Stimulated activated naive CD8-positive, alpha-beta T cell treated with anti-CD3 and anti-CD28 coated beads, Interleukin-15, amount 100 ng/mL, for 72 hours (primary cell): Measurements from ENCODE around the gene RIC3.
"Not testable (repeated sequence)": the region's sequence is repeated elsewhere in the genome, so short reads cannot be mapped to it uniquely, and the experiment has no call there.

Source experiments
- ATAC-seq: fragments of 150-1000 bp; cut with Tn5 transposase; 2 replicates; pipeline ENCODE4 v1.10.0; 2021; ENCODE audit warnings: mild to moderate bottlenecking, moderate library complexity
- DNase-seq, 2 donors: peaks; one replicate each; pipeline ENCODE4 v3.0.0; 2021 to 2022
- H3K27ac Mint-ChIP-seq, 2 donors: one replicate each; pipeline ENCODE4 v1.8.0; 2022; ENCODE audit warnings: mild to moderate bottlenecking in 2 of 2, mixed read lengths in 2 of 2, moderate library complexity in 2 of 2
- H3K27me3 Mint-ChIP-seq: one replicate; pipeline ENCODE4 v1.8.0; 2022; ENCODE audit warnings: mixed read lengths
- H3K4me1 Mint-ChIP-seq: one replicate; pipeline ENCODE4 v1.8.0; 2022; ENCODE audit warnings: mild to moderate bottlenecking, mixed read lengths
- H3K4me3 Mint-ChIP-seq, 2 donors: one replicate each; pipeline ENCODE4 v1.8.0; 2022; ENCODE audit warnings: mild to moderate bottlenecking in 2 of 2, mixed read lengths in 2 of 2, moderate library complexity in 1 of 2
- H3K9me3 Mint-ChIP-seq, 2 donors: one replicate each; pipeline ENCODE4 v1.8.0; 2022; ENCODE audit warnings: mixed read lengths in 2 of 2

Gene RIC3

GRCh38 chr11:8201644-8202365, 33.0 kb upstream of the RIC3 start:
- Mint-ChIP-seq H3K4me3 (no peak overlapping the region), H3K27ac (no peak overlapping the region), H3K9me3 (no peaks in the 10 kb centered on the region), H3K27me3 (peaks cover 57% of the 10 kb centered on the region), H3K4me1 (peaks cover 2% of the 10 kb centered on the region)
- DNase-seq (no peak), ATAC-seq (peak; percentile 48)

DNA sequence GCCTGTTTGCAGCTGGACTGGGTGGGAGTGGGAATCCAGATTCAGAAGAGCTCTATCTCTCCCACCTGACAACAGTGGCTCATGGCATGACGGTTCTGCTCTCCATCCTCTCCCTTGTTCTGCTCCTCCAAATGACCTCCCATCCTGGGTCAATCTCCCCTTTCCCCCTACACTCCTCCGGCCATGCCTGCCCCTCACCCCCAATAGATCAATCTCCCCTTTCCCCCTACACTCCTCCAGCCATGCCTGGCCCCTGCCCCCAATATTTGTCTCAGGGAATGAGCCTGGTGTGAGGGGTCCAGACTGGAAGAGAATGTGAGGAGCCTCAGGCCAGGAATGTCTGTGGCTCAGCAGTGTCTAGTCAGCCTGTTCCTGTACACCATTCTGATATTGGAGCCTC, 30.9 kb upstream of the RIC3 start:
- Mint-ChIP-seq H3K4me3 (no peak overlapping the region), H3K9me3 (no peaks in the 10 kb centered on the region), H3K4me1 (no peaks in the 10 kb centered on the region), H3K27me3 (peaks cover 45% of the 10 kb centered on the region), H3K27ac (no peak overlapping the region)
- ATAC-seq = no peak
- no peak for DNase-seq

GRCh38 chr11:8196749-8197148, 27.9 kb upstream of the RIC3 start:
- Mint-ChIP-seq H3K27ac (no peak overlapping the region), H3K4me3 (no peak overlapping the region), H3K27me3 (peaks cover 48% of the 10 kb centered on the region), H3K4me1 (no peaks in the 10 kb centered on the region), H3K9me3 (no peaks in the 10 kb centered on the region)
- ATAC-seq (no peak), DNase-seq (no peak)

DNA sequence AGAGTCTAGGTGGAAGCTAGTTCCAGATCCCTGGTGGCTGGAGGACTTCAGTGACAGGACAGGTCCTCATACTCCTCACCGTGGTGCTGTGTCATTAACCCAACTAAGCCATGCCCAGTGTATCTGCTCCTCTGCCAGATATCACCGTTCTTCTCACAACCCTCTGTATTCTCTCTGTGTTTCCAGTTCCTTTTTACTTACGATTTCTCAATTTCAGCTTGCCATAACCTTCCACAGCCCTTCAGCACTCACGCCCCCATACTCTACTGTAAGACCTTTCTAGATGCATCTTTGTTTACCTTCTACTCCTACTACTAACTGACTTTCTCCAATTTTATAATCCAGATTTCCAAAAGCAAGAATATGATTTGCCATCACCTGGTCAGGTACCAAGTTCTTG, 26.1 kb upstream of the RIC3 start:
- Mint-ChIP-seq H3K4me3 (no peak overlapping the region), H3K27me3 (peaks cover 47% of the 10 kb centered on the region), H3K27ac (no peak overlapping the region), H3K4me1 (no peaks in the 10 kb centered on the region), H3K9me3 (no peaks in the 10 kb centered on the region)
- DNase-seq (no peak), ATAC-seq (no peak)

GRCh38 chr11:8192896-8193209, 24.0 kb upstream of the RIC3 start:
- ATAC-seq = peak; percentile 58

DNA sequence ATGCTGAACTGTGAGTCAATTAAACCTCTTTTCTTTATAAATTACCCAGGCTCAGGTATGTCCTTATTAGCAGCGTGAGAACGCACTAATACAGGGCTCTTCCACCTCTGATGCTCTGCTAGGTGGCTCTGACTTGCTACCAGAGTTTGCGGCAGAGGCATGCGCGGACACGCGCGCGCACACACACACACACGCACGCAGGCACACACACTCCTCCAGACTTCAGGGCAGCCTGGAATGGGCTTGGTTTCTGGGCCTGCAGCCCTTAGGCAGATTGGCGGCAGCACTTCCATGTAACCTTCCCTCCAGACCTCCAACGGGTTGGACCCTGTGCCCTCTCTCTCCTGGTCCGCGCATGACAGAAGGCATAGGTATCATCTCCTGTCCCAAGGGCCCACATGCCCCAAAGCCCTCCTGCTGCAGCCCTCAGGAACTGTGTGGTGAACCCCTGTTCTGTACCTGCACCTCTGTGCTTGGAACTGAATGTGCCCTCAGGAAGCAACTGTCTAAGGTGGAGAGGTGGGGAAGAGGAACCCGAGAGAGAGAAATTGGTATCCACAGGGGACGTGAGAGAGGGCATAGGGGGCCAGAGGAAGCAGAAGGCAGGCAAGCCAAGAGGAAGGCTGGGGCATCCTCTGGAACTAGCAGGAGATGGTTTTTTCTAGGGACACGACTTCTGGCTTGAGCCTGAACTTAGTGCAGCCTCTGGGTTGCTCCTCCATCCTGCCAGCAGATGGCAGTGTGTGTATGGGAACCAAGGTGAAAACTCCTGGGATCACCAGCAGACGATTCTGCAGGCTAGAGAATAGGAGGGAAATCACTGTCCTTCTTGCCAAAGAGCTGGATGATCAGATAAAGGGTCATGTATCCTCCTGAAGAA, 23.4 kb upstream of the RIC3 start:
- ATAC-seq (peak; percentile 71), DNase-seq (peak; percentile 32 to 35)
- no peaks in the 10 kb centered on the region for H3K9me3 Mint-ChIP-seq
- H3K4me1 Mint-ChIP-seq = no peaks in the 10 kb centered on the region
- H3K4me3 Mint-ChIP-seq = no peak overlapping the region
- peaks cover 32% of the 10 kb centered on the region for H3K27me3 Mint-ChIP-seq
- H3K27ac Mint-ChIP-seq = peak overlapping the region in 1 of 2 donors; percentile 57

More at GRCh38 chr11:8192896-8193209, 24.0 kb upstream of the RIC3 start:
- H3K4me1 Mint-ChIP-seq = no peaks in the 10 kb centered on the region
- H3K4me3 Mint-ChIP-seq = no peak overlapping the region
- no peaks in the 10 kb centered on the region for H3K9me3 Mint-ChIP-seq
- no peak overlapping the region for H3K27ac Mint-ChIP-seq
- peaks cover 36% of the 10 kb centered on the region for H3K27me3 Mint-ChIP-seq
- no peak for DNase-seq

- DNase-seq (no peak), ATAC-seq (no peak)
- no peaks in the 10 kb centered on the region for H3K9me3 Mint-ChIP-seq
- no peak overlapping the region for H3K27ac Mint-ChIP-seq
- peaks cover 38% of the 10 kb centered on the region for H3K27me3 Mint-ChIP-seq
- no peaks in the 10 kb centered on the region for H3K4me1 Mint-ChIP-seq
- no peak overlapping the region for H3K4me3 Mint-ChIP-seq
These were observed 21.6 kb upstream of the RIC3 start for GRCh38 chr11:8190431-8190830.

- DNase-seq = no peak
- no peak for ATAC-seq
- Mint-ChIP-seq H3K27me3 (peaks cover 35% of the 10 kb centered on the region), H3K4me3 (no peak overlapping the region), H3K9me3 (no peaks in the 10 kb centered on the region), H3K4me1 (no peaks in the 10 kb centered on the region), H3K27ac (no peak overlapping the region)
These were observed 17.6 kb upstream of the RIC3 start for GRCh38 chr11:8186429-8186828.

DNA sequence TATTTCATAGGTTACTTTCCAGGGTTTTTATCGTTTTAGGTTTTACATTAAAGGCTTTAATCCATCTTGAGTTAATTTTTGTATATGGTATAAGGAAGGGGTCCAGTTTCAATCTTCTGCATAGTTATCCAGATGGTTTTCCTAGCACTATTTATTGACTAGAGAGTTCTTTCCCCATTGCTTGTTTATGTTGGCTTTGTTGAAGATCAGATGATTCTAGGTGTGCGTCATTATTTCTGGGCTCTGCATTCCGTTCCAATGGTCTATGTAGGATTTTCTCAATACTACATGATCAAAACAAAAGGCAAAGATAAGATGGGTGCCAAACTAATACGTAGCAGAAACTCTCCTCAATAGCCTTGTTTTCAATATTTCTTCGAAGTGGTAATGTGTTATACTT, 14.3 kb upstream of the RIC3 start:
- no peak for DNase-seq
- Mint-ChIP-seq H3K9me3 (no peaks in the 10 kb centered on the region), H3K27me3 (peaks cover 40% of the 10 kb centered on the region), H3K4me3 (no peak overlapping the region), H3K4me1 (no peaks in the 10 kb centered on the region), H3K27ac (no peak overlapping the region)
- no peak for ATAC-seq

DNA sequence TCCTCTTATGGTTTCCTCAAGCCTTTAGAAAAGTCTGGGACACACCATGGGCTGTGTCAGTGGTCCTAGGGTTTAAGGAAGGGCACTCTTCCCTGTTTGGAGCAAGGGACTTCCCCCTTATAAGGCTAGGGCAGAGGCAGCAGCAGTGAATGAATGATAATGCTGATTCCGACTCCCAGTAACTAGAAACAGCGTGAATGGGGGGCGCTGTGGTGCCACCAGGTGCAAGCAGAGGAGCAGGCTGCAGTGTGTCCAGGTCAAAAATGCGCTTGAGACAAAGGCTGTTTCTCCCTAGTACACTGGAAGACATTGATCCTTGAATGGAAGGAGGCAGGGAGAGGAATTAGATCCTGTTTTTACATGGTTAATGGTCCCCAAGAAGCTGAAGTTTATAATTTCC, 11.6 kb upstream of the RIC3 start:
- Mint-ChIP-seq H3K9me3 (no peaks in the 10 kb centered on the region), H3K27me3 (peaks cover 43% of the 10 kb centered on the region), H3K27ac (no peak overlapping the region), H3K4me1 (no peaks in the 10 kb centered on the region), H3K4me3 (no peak overlapping the region)
- DNase-seq (no peak), ATAC-seq (no peak)

DNA sequence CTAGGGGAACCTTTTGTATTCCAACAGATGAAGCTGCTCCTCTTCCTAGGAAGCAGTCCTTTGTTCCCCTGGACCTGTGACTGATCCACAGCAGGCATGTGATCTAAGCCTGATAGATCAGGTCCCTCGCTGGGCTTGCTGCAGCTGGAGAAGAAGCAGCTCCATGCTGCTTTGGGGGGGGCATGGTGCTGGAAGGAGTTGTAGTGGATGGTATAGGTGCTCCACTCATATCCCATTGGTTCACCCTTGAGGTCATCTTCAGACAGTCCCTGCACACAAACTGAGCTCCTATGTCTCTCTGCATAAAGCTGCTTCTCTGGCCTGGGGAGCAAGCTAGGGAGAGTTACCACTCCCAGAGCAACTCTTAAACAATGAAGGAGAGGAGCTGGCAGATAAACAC, 9.5 kb upstream of the RIC3 start:
- ATAC-seq = no peak
- DNase-seq = no peak
- Mint-ChIP-seq H3K9me3 (no peaks in the 10 kb centered on the region), H3K4me3 (no peak overlapping the region), H3K27me3 (peaks cover 61% of the 10 kb centered on the region), H3K4me1 (no peaks in the 10 kb centered on the region), H3K27ac (no peak overlapping the region)

DNA sequence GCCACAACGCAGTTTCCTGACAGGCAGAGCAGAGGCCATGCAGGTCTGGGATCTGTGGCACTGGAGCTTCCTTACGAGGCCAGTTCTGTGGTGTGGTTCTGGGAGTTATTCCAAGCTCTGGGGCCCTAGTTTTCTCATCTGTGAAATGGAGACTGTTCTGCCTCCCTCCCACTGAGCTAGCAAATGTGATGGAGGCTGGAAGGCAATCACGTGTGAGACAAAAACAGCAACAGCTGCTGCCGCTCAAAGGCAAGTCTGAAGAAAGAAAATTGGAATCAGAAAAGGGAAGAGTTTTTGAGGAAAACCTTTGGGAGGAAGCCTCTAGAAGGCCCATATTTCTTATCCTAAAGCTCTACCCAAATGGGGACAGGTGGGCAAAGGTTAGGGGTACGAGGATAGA, 8.3 kb upstream of the RIC3 start:
- peaks cover 51% of the 10 kb centered on the region for H3K27me3 Mint-ChIP-seq
- H3K4me1 Mint-ChIP-seq = no peaks in the 10 kb centered on the region
- H3K9me3 Mint-ChIP-seq = no peaks in the 10 kb centered on the region
- no peak for DNase-seq
- no peak for ATAC-seq
- no peak overlapping the region for H3K4me3 Mint-ChIP-seq
- no peak overlapping the region for H3K27ac Mint-ChIP-seq

- H3K4me1 Mint-ChIP-seq = peaks cover 39% of the 10 kb centered on the region
- ATAC-seq = no peak
These were observed 1.0 kb downstream of the RIC3 start for GRCh38 chr11:8167796-8168195.

GRCh38 chr11:8164746-8165145, 4.1 kb downstream of the RIC3 start:
- Mint-ChIP-seq H3K4me3 (no peak overlapping the region), H3K9me3 (no peaks in the 10 kb centered on the region), H3K27ac (no peak overlapping the region), H3K27me3 (peaks cover 11% of the 10 kb centered on the region), H3K4me1 (peaks cover 40% of the 10 kb centered on the region)
- DNase-seq = no peak
- no peak for ATAC-seq

More at GRCh38 chr11:8167796-8168195, 1.0 kb downstream of the RIC3 start:
- H3K27me3 Mint-ChIP-seq = peaks cover 24% of the 10 kb centered on the region
- H3K4me3 Mint-ChIP-seq = peak overlapping the region; percentile 88 to 97
- H3K9me3 Mint-ChIP-seq = no peaks in the 10 kb centered on the region
- H3K27ac Mint-ChIP-seq = peak overlapping the region; percentile 13 to 72
- no peak for DNase-seq

DNA sequence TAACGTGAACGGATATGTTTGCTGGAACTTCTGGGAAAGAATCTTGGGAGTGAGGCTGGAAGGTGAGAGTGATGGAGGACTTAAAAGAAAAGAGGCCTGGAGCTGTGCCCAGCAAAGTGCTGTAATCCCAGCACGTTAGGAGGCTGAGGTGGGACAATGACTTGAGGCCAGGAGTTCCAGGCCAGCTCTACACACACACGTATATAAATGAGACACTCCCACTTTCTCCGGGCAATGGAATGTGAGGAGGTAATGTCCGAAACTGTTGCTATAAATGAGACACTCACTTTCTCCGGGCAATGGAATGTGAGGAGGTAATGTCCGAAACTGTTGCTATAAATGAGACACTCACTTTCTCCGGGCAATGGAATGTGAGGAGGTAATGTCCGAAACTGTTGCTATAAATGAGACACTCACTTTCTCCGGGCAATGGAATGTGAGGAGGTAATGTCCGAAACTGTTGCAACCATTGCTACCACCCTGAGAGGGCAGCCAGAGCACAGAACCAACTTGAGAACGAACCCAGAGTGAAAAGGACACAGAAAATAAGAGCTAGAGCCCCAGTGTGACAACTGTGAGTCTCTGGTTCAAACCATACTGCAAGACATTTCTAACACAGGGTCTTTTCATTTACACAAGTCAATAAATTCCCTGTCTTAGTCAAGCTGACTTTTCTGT, 7.1 kb downstream of the RIC3 start:
- H3K4me1 Mint-ChIP-seq = peaks cover 18% of the 10 kb centered on the region
- H3K4me3 Mint-ChIP-seq, H3K9me3 Mint-ChIP-seq, ATAC-seq, H3K27me3 Mint-ChIP-seq, H3K27ac Mint-ChIP-seq, DNase-seq: not testable (repeated sequence)

GRCh38 chr11:8156877-8157276, 11.9 kb downstream of the RIC3 start:
- ATAC-seq (no peak), DNase-seq (no peak)
- Mint-ChIP-seq H3K27me3 (no peaks in the 10 kb centered on the region), H3K27ac (no peak overlapping the region), H3K4me3 (no peak overlapping the region), H3K4me1 (no peaks in the 10 kb centered on the region), H3K9me3 (no peaks in the 10 kb centered on the region)
